Measurements from ENCODE around the gene TMC1. TPM values are rescaled to one million over a fixed set of nuclear protein-coding genes. Genes with fewer than 3 reads are reported as not detected.
"Not testable (repeated sequence)": the region's sequence is repeated elsewhere in the genome, so short reads cannot be mapped to it uniquely, and the experiment has no call there.

The TMC1 gene
- total and polyA plus RNA-seq, 10 of the 15 experiments (the other 5 are each of a cell fraction or from before 2014, with no cell fraction given): 0.06 to 0.94 (median 0.40) TPM; not detected in 1

GRCh38 chr9:72509635-72510034, 11.8 kb upstream of the TMC1 start (continued):
- 0 out of 2 replicates have a peak, but pooled peaks have one; percentile 56 for TF ChIP-seq JUND (IDR thresholded peaks at IDR 0.05; ENCODE audit: low read depth, low read length)
- no peak for TF ChIP-seq NFYA (IDR thresholded peaks at IDR 0.05; ENCODE audit: borderline replicate concordance, low read depth, low read length)
- no peak for TF ChIP-seq MXI1 (IDR thresholded peaks at IDR 0.05; ENCODE audit: low read depth, low read length)
- no peak for TF ChIP-seq ZNF24 (IDR thresholded peaks at IDR 0.05)
- peak; percentile 26 for TF ChIP-seq SP1 (IDR thresholded peaks at IDR 0.05; ENCODE audit: low read depth, low read length)
- peak; percentile 69; the same call in 1 of the 2 replicates for TF ChIP-seq SPI1 (IDR thresholded peaks at IDR 0.05; ENCODE audit: borderline replicate concordance, insufficient read depth, low read depth, low read length)
- TF ChIP-seq YY1 (IDR thresholded peaks at IDR 0.05; ENCODE audit: low read depth, low read length): peak; percentile 83; the same call in 1 of the 2 replicates
- 0 out of 2 replicates have a peak, but pooled peaks have one; percentile 63 for TF ChIP-seq CREM (IDR thresholded peaks at IDR 0.05; ENCODE audit: low read depth)
- TF ChIP-seq, protein P1, sequence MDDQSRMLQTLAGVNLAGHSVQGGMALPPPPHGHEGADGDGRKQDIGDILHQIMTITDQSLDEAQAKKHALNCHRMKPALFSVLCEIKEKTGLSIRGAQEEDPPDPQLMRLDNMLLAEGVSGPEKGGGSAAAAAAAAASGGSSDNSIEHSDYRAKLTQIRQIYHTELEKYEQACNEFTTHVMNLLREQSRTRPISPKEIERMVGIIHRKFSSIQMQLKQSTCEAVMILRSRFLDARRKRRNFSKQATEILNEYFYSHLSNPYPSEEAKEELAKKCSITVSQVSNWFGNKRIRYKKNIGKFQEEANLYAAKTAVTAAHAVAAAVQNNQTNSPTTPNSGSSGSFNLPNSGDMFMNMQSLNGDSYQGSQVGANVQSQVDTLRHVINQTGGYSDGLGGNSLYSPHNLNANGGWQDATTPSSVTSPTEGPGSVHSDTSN (IDR thresholded peaks at IDR 0.05; ENCODE audit: insufficient replicate concordance, low read depth, low read length): no peak
- TF ChIP-seq FOXM1 (IDR thresholded peaks at IDR 0.05; ENCODE audit: low read depth, low read length): peak; percentile 81; the same call in 1 of the 2 replicates
- peak; percentile 42 for TF ChIP-seq MEF2B (IDR thresholded peaks at IDR 0.05; ENCODE audit: partially characterized antibody, poor library complexity, severe bottlenecking)
- TF ChIP-seq, protein P2, sequence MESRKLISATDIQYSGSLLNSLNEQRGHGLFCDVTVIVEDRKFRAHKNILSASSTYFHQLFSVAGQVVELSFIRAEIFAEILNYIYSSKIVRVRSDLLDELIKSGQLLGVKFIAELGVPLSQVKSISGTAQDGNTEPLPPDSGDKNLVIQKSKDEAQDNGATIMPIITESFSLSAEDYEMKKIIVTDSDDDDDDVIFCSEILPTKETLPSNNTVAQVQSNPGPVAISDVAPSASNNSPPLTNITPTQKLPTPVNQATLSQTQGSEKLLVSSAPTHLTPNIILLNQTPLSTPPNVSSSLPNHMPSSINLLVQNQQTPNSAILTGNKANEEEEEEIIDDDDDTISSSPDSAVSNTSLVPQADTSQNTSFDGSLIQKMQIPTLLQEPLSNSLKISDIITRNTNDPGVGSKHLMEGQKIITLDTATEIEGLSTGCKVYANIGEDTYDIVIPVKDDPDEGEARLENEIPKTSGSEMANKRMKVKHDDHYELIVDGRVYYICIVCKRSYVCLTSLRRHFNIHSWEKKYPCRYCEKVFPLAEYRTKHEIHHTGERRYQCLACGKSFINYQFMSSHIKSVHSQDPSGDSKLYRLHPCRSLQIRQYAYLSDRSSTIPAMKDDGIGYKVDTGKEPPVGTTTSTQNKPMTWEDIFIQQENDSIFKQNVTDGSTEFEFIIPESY (IDR thresholded peaks at IDR 0.05): no peak
- TF ChIP-seq MYB (IDR thresholded peaks at IDR 0.05; ENCODE audit: borderline replicate concordance, low read depth, low read length): no peak
- no peak for TF ChIP-seq PAX8 (IDR thresholded peaks at IDR 0.05)
- TF ChIP-seq MEF2A (IDR thresholded peaks at IDR 0.05; ENCODE audit: insufficient read depth, low read depth, low read length): peak; percentile 59; the same call in 1 of the 2 replicates
- TF ChIP-seq SRF (IDR thresholded peaks at IDR 0.05; ENCODE audit: low read depth in 2 of 2, low read length in 2 of 2): no peak
- 0 out of 2 replicates have a peak, but pooled peaks have one; percentile 33 for TF ChIP-seq PKNOX1 (IDR thresholded peaks at IDR 0.05)
- no peak for TF ChIP-seq CHD2 (IDR thresholded peaks at IDR 0.05; ENCODE audit: borderline replicate concordance, low read depth, low read length)
- no peak for TF ChIP-seq YBX1 (IDR thresholded peaks at IDR 0.05)
- 0 out of 2 replicates have a peak, but pooled peaks have one; percentile 27 for TF ChIP-seq CBX5 (IDR thresholded peaks at IDR 0.05; ENCODE audit: low read depth)
- no peak for TF ChIP-seq RAD51 (IDR thresholded peaks at IDR 0.05)

DNA sequence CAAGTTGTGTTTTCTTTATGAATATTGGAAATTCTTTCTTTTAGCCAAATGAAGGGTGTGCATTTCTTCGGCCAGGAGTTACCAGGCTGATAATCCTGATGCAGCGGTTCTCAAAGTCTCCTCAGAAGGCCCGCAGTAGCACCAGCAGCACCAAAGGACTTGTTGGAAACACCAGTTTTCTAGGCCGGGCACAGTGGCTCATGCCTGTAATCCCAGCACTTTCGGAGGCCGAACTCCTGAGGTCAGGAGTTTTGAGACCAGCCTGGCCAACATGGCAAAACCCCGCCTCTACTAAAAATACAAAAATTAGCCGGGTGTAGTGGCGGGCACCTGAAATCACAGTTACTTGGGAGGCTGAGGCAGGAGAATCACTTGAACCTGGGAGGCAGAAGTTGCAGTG, 397 bp upstream of the TMC1 start:
- RAD21 ChIA-PET (ENCODE audit: unreplicated experiment); H3K27ac ChIP-seq (ENCODE audit: control insufficient read depth, insufficient read depth); H3K79me2 ChIP-seq (ENCODE audit: control insufficient read depth, insufficient read depth, low read length); H4K20me1 ChIP-seq (ENCODE audit: control insufficient read depth, insufficient read depth); H3K9me3 ChIP-seq (replicated peaks; ENCODE audit: control insufficient read depth, insufficient read depth, low read length); H3K4me3 ChIP-seq; H3K4me1 ChIP-seq (ENCODE audit: control insufficient read depth, insufficient read depth, low read length); ATAC-seq; DNase-seq (ENCODE audit: low read depth, low spot score); in situ Hi-C loops (cut with MboI); H3K4me2 ChIP-seq (ENCODE audit: control insufficient read depth, insufficient read depth); H3K27me3 ChIP-seq (replicated peaks in 1 of 2; ENCODE audit: control insufficient read depth in 2 of 2, insufficient read depth in 2 of 2, low read length in 1 of 2); CTCF ChIA-PET; FAIRE-seq; POLR2A ChIA-PET; H2AFZ ChIP-seq (ENCODE audit: control insufficient read depth, low read depth, low read length); H3K9ac ChIP-seq (ENCODE audit: control insufficient read depth, insufficient read depth, low read length); SMC1A ChIA-PET (ENCODE audit: uncharacterized antibody, unreplicated experiment); BruUV-seq (replicated peaks); H3K36me3 ChIP-seq (ENCODE audit: control insufficient read depth in 2 of 2, insufficient read depth in 2 of 2, low read length in 1 of 2): not testable (repeated sequence)
- WGBS (ENCODE audit: insufficient coverage, insufficient replicate concordance, low lambda C conversion rate, missing lambda C conversion rate): 91% methylated on average over 9 of the region's 9 CpGs
- intact Hi-C loops (cut with micrococcal nuclease; ENCODE audit: unreplicated experiment): loop anchor here (10.0 kb wide), 1 partner anchor 316 kb away; no protein-coding TSS in a partner anchor

All from GM12878 (cell line).